HUES6 (cell line): ENCODE data around the gene NDST1.

Source experiments
- H3K27ac ChIP-seq: 2 replicates; pipeline ENCODE4 v1.7.0; 2013; ENCODE audit warnings: low read depth, mild to moderate bottlenecking, low read length, inconsistent platforms
- H3K27me3 ChIP-seq: 2 replicates; pipeline ENCODE4 v1.6.1; 2013; ENCODE audit warnings: low read length; ENCODE audit not compliant: control insufficient read depth, insufficient read depth
- H3K36me3 ChIP-seq: 2 replicates; pipeline ENCODE4 v1.6.1; 2013; ENCODE audit warnings: low read length; ENCODE audit not compliant: control insufficient read depth, insufficient read depth
- H3K4me1 ChIP-seq: 2 replicates; pipeline ENCODE4 v1.6.1; 2013; ENCODE audit warnings: low read length; ENCODE audit not compliant: control insufficient read depth, insufficient read depth
- H3K4me3 ChIP-seq: 2 replicates; pipeline ENCODE4 v1.5.1; 2013; ENCODE audit warnings: low read depth, low read length
- H3K9ac ChIP-seq: one replicate; pipeline ENCODE4 v1.6.1; 2013; ENCODE audit warnings: mild to moderate bottlenecking, low read length
- H3K9me3 ChIP-seq: 2 replicates; pipeline ENCODE4 v1.6.1; 2013; ENCODE audit warnings: low read depth, low read length; ENCODE audit not compliant: control insufficient read depth, insufficient read depth

The NDST1 gene

DNA sequence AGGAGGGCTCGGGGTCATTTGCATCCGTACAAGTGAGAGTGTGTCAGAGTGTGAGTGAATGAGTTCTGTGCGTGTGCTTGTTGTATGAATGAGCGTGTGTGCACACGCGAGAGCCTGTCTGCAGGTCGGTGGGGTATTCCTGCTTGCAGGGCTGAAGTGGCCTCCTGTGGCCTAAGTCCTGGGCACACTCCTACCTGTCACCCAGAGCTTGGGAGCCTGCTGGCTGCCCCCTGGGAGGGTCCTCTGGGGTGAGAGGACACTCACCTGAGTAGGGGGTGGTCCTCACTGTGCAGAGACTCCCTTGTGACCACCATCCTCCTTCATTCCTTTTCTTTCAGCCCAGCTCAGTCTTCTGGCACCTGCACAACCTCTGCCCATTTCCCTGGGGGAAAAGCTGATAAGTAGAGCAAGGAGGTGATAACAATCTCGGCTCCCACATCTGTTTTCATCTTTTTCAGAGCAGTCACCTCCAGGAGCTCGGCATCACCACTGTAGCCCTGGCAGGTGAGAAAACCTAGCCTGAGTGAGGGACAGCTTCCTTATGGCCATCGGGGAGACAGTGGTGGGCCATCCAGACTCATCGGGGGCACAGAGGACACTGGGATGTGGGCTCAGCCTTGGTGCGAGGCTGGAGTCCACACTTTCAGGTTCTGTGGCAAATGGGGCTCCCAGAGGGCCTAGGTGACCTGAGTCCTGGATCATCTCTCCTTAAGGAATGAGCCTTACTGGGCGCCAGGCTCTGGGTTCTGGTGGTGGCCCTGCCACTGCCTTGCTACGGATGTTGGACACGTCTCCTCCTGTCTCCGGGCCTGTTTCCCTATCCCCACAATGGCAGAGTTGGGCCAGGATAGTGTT, 93.8 kb downstream of the NDST1 start:
- Histone ChIP-seq H3K27me3 (no peaks in the 10 kb centered on the region), H3K36me3 (no peaks in the 10 kb centered on the region), H3K4me1 (peaks cover 3% of the 10 kb centered on the region; the same call in 1 of the 2 replicates), H3K4me3 (no peak overlapping the region), H3K9me3 (no peaks in the 10 kb centered on the region), H3K9ac (no peak overlapping the region), H3K27ac (no peak overlapping the region)

DNA sequence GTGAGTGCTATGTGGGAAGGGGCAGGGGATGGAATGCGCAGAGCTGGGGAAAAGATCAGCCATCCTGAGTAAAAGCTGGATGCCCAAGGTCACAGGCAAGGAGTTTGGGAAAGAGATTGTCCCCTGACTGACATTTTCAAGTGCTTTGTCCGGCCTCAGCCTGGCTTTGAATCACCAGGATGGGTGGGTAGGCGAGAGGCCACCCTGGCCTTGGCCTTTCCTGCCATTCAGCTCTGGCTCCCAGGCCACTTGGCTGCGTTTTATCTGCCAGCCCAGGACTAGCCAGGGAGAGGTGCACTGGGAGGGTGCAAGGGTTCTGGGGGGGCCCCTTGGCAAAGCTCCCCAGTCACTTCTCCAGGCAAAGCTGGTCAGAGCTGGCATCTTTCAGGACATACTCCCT, 95.1 kb downstream of the NDST1 start:
- Histone ChIP-seq H3K4me3 (no peak overlapping the region), H3K9me3 (no peaks in the 10 kb centered on the region), H3K27ac (no peak overlapping the region)

DNA sequence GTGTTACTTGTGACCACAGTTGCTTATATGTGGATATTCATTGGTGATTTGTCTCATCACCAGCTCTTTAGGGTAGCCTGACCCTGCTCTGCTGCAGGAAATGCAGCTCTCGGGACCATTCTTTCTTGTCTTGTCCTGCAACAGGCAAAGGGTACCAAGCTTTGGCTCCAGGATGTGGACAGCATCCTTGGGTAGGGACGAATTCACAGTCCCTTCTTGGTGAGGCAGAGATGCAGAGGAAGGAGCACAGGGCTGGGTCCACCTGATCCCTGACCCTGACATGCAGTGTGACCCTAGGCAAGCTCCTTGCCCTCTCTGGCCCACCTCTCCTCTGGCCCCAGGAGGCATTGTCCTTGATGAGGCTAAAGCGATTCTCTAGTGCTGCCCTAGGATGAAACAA, 95.6 kb downstream of the NDST1 start:
- no peaks in the 10 kb centered on the region for H3K9me3 ChIP-seq
- no peak overlapping the region for H3K27ac ChIP-seq
- H3K4me1 ChIP-seq = no peaks in the 10 kb centered on the region
- no peak overlapping the region for H3K9ac ChIP-seq
- H3K4me3 ChIP-seq = no peak overlapping the region
- no peaks in the 10 kb centered on the region for H3K36me3 ChIP-seq
- H3K27me3 ChIP-seq = no peaks in the 10 kb centered on the region

More for the DNA sequence above, 95.1 kb downstream of the NDST1 start:
- Histone ChIP-seq H3K4me1 (no peaks in the 10 kb centered on the region; the same call in 1 of the 2 replicates), H3K9ac (no peak overlapping the region), H3K36me3 (no peaks in the 10 kb centered on the region), H3K27me3 (no peaks in the 10 kb centered on the region)

DNA sequence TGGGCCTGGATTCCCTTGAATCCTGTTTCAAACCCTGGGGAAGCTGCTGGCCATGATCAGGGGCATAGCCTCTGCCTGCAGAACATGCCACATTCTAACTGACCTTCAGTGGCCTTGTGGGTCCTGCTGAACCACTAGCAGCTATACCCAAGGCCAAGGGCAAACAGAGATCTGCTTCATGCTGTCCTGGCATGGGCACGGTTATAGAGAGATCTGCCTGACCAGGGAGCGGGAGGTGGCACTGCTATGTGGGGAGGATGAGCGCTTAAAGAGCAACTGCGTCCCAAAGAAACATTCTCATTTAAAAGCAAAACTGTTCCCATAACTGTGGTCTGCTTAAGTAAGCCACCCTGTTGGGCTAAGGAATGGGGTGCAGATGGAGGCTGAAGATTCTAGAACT, 96.1 kb downstream of the NDST1 start:
- Histone ChIP-seq H3K9ac (no peak overlapping the region), H3K27ac (no peak overlapping the region), H3K27me3 (no peaks in the 10 kb centered on the region)

DNA sequence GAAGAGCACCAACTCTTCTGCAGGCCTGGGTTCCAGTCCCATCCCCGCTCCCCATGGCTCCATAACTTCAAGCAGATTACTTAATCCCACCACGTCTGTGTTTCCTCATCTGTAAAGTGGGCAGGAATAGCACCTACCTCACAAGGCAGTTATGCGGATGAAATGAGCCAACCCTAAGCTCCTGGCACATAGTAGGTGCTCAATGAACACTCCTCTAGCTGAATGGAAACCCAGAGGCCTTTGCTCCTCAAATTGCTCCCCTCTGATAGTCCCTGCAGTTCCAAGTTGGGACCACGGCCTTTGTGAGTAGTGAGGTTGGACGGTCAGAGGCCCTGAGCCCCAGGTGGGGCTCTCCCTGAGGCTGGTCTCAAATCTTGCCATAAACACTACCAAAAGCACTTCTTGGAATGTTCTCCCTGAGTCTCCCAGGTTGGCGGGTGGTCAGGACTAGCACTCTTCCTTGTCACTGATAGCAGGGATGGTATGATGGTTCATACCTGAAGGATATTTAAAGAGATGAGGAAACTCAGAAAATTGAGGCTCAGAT, 97.0 kb downstream of the NDST1 start:
- H3K4me1 ChIP-seq = no peaks in the 10 kb centered on the region

More for the DNA sequence above, 96.1 kb downstream of the NDST1 start:
- Histone ChIP-seq H3K36me3 (no peaks in the 10 kb centered on the region), H3K9me3 (no peaks in the 10 kb centered on the region), H3K4me3 (no peak overlapping the region), H3K4me1 (no peaks in the 10 kb centered on the region)

DNA sequence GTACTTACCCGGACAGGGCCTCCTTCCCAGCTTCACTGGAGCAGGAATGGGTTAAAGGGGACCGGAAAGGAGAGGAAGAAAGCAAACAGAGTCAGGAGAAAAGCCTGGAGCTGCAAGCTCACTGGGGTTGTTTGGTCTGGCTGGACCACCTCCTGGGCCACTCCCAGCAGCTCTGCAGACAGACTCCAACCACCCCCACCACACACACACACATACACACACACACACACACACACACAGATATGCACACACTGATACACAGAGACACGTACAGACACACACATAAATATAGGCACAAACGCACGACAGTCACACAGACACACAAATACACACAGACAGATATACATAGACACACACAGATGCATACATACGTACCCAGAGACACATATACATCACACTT, 97.6 kb downstream of the NDST1 start:
- no peaks in the 10 kb centered on the region for H3K27me3 ChIP-seq
- H3K27ac ChIP-seq = no peak overlapping the region
- H3K9me3 ChIP-seq = no peaks in the 10 kb centered on the region
- no peaks in the 10 kb centered on the region for H3K4me1 ChIP-seq
- H3K36me3 ChIP-seq = no peaks in the 10 kb centered on the region
- no peak overlapping the region for H3K4me3 ChIP-seq
- H3K9ac ChIP-seq = no peak overlapping the region

More for the DNA sequence above, 97.0 kb downstream of the NDST1 start:
- Histone ChIP-seq H3K36me3 (no peaks in the 10 kb centered on the region), H3K9me3 (no peaks in the 10 kb centered on the region), H3K9ac (no peak overlapping the region), H3K27me3 (no peaks in the 10 kb centered on the region), H3K4me3 (no peak overlapping the region), H3K27ac (no peak overlapping the region)

DNA sequence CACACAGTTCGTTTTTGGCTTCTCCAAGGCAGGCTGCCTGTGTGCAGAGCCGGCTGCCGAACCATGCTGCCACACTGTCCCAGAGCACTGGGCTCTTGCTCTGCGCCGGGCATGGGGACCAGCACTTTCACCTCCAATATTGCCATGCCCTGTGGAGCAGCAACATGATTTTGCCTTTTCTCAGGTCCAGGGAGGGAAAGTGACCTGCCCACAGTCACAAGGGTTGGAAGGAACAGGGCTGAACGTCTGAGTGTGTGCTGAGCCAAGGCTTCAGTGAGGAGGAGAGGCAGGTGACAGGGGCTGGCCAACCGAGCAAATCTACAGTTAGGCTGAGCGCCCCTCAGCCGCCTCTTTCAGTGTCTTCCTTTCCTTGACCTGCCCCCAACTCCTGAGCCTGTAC, 98.5 kb downstream of the NDST1 start:
- Histone ChIP-seq H3K4me3 (no peak overlapping the region), H3K36me3 (no peaks in the 10 kb centered on the region), H3K27me3 (no peaks in the 10 kb centered on the region), H3K9me3 (no peaks in the 10 kb centered on the region), H3K27ac (no peak overlapping the region), H3K9ac (no peak overlapping the region), H3K4me1 (no peaks in the 10 kb centered on the region)

DNA sequence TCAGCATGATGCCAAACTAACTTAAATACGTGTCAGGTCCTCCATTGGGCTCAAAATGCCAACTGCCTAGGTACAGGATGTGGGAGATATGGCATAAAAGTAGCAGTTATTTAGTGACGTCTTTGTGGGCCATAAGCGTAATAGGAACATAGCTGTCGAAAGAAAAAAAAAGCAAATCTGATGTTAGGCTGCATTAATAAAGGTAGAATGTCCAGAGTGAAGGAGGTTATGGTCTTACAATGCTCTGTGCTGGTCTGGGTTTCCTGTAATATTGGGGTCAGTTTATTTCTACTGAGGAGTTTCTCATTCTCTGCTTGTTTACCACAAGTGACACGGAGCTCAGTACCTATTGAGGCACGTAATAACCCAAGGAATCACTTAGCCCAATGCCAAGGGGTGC, 99.2 kb downstream of the NDST1 start:
- Histone ChIP-seq H3K4me3 (no peak overlapping the region), H3K36me3 (no peaks in the 10 kb centered on the region), H3K27ac (no peak overlapping the region), H3K9ac (no peak overlapping the region), H3K9me3 (no peaks in the 10 kb centered on the region), H3K4me1 (no peaks in the 10 kb centered on the region), H3K27me3 (no peaks in the 10 kb centered on the region)
